GM12878 (cell line): ENCODE results near the gene RIMS1. TPM values are rescaled to one million over a fixed set of nuclear protein-coding genes. Genes with fewer than 3 reads are reported as not detected.

Experiments used
- ATAC-seq: fragments of 200-7000 bp; cut with Tn5 transposase; 3 replicates; pipeline ENCODE4 v1.9.1; 2020; ENCODE audit warnings: mild to moderate bottlenecking, moderate library complexity
- BruUV-seq: library from RNA; stranded (reverse); fragments of 400-500 nt; replicated peaks from 2 replicates; lab custom pipeline; 2021; lab: Mats Ljungman, UMichigan
- CTCF ChIA-PET: fragments of 300-600 bp; sonication (Branson Sonifier 250); formaldehyde crosslinking; extraction: SDS; loops from one replicate; lab custom pipeline; 2021; ENCODE audit warnings: inconsistent platforms; lab: Yijun Ruan, JAX
- POLR2A ChIA-PET: fragments of 350-600 bp; formaldehyde crosslinking; extraction: SDS; loops from one replicate; lab custom pipeline; 2021; ENCODE audit warnings: inconsistent platforms; lab: Charles Lee
- RAD21 ChIA-PET: fragments of 300-600 bp; sonication (Branson Sonifier 250); formaldehyde crosslinking; loops from one replicate; lab custom pipeline; 2023; ENCODE audit warnings: antibody characterized with exemption; ENCODE audit not compliant: unreplicated experiment; lab: Charles Lee
- SMC1A ChIA-PET: fragments of 300-600 bp; sonication (Branson Sonifier 250); formaldehyde crosslinking; loops from one replicate; lab custom pipeline; 2023; ENCODE audit not compliant: unreplicated experiment, uncharacterized antibody; lab: Charles Lee
- DNase-seq: peaks from one replicate; pipeline ENCODE4 v3.0.0-alpha.2; 2011; ENCODE audit warnings: low read depth, low spot score
- FAIRE-seq: peaks from 3 replicates; lab custom pipeline; 2011; peaks lifted over from hg19 to GRCh38; lab: Jason Lieb, UNC
- H2AFZ ChIP-seq: 2 replicates; pipeline ENCODE4 v1.6.0; 2011; ENCODE audit warnings: low read depth, low read length, control low read depth; ENCODE audit not compliant: control insufficient read depth
- H3K27ac ChIP-seq: 2 replicates; pipeline ENCODE4 v1.5.1; 2011; ENCODE audit warnings: control low read depth; ENCODE audit not compliant: control insufficient read depth, insufficient read depth
- H3K27me3 ChIP-seq, 2 experiments: replicated peaks in 1 of 2; 2 replicates each; pipeline versions ENCODE4 v1.6.0 to v1.6.1; 2011; ENCODE audit warnings: low read length in 1 of 2; ENCODE audit not compliant: control insufficient read depth in 2 of 2, insufficient read depth in 2 of 2
- H3K36me3 ChIP-seq, 2 experiments: 2 replicates each; pipeline ENCODE4 v1.5.1; 2011; ENCODE audit warnings: low read length in 1 of 2; ENCODE audit not compliant: control insufficient read depth in 2 of 2, insufficient read depth in 2 of 2
- H3K4me1 ChIP-seq: 2 replicates; pipeline ENCODE4 v1.6.1; 2011; ENCODE audit warnings: mild to moderate bottlenecking, low read length, moderate library complexity, mixed read lengths; ENCODE audit not compliant: control insufficient read depth, insufficient read depth
- H3K4me2 ChIP-seq: 2 replicates; pipeline ENCODE4 v1.6.0; 2011; ENCODE audit warnings: control low read depth; ENCODE audit not compliant: control insufficient read depth, insufficient read depth
- H3K4me3 ChIP-seq: fragments of 200-600 bp; sonication (generic); 2 replicates; pipeline ENCODE4 v1.5.1; 2016
- H3K79me2 ChIP-seq: 2 replicates; pipeline ENCODE4 v1.6.0; 2011; ENCODE audit warnings: low read length; ENCODE audit not compliant: control insufficient read depth, insufficient read depth
- H3K9ac ChIP-seq: 2 replicates; pipeline ENCODE4 v1.8.0; 2011; ENCODE audit warnings: low read length, control low read depth, mixed read lengths; ENCODE audit not compliant: control insufficient read depth, insufficient read depth
- H3K9me3 ChIP-seq: replicated peaks from 3 replicates; pipeline ENCODE4 v1.5.1; 2011; ENCODE audit warnings: mild to moderate bottlenecking, low read length; ENCODE audit not compliant: control insufficient read depth, insufficient read depth
- H4K20me1 ChIP-seq: 2 replicates; pipeline ENCODE4 v1.6.0; 2011; ENCODE audit not compliant: control insufficient read depth, insufficient read depth
- CBX5 ChIP-seq: sonication (generic); IDR thresholded peaks from 2 replicates; pipeline ENCODE4 v1.6.1; 2016; ENCODE audit warnings: low read depth, moderate library complexity, mild to moderate bottlenecking, inconsistent platforms
- HDGF ChIP-seq: fragments of 450-650 bp; IDR thresholded peaks from 2 replicates; pipeline ENCODE4 v1.6.1; 2016; ENCODE audit warnings: antibody characterized with exemption
- LARP7 ChIP-seq: fragments of 450-650 bp; IDR thresholded peaks from 2 replicates; pipeline ENCODE4 v1.6.1; 2017; ENCODE audit warnings: mild to moderate bottlenecking
- MEF2A ChIP-seq: IDR thresholded peaks from 2 replicates; pipeline ENCODE4 v1.6.1; 2011; ENCODE audit warnings: low read depth, mild to moderate bottlenecking, low read length, moderate library complexity; ENCODE audit not compliant: insufficient read depth
- PKNOX1 ChIP-seq: fragments of 450-650 bp; IDR thresholded peaks from 2 replicates; pipeline ENCODE4 v1.6.1; 2016; ENCODE audit warnings: mild to moderate bottlenecking
- SIN3A ChIP-seq: IDR thresholded peaks from 2 replicates; pipeline ENCODE4 v1.6.1; 2012; ENCODE audit warnings: low read depth, low read length, improper control_type of control experiment
- SREBF2 ChIP-seq: IDR thresholded peaks from 2 replicates; pipeline ENCODE4 v1.6.1; 2012; ENCODE audit warnings: mild to moderate bottlenecking, low read length
- WGBS: methylation state at CpG from one replicate; pipeline ENCODE4 v1.1.6; 2016; ENCODE audit warnings: low lambda C conversion rate; ENCODE audit not compliant: insufficient replicate concordance, insufficient coverage; ENCODE audit errors: missing lambda C conversion rate; 5-methylcytosine and 5-hydroxymethylcytosine counted together
- in situ Hi-C: fragments of 300-500 bp; cut with MboI; formaldehyde crosslinking; loops from 9 replicates; pipeline ENCODE4 v1.14.3; 2018; ENCODE audit warnings: mixed read lengths
- intact Hi-C: fragments of 100-400 bp; cut with micrococcal nuclease; formaldehyde crosslinking; loops from one replicate; pipeline ENCODE4 v1.14.2; 2022; ENCODE audit not compliant: unreplicated experiment
- polyA plus RNA-seq, 11 experiments: library from polyadenylated mRNA; depleted of rRNA in 4 of 11; unstranded in 6 of 11; stranded (reverse) in 5 of 11; fragments of >200 nt; fragmentation: Nextera tagmentation in 4 of 11; fragmentation: Illumina TruSeq in 1 of 11; extraction: Ambion mirVana in 4 of 11; extraction: Trizol in 1 of 11; gene quantifications; 1 replicate in 1 of 11; 2 replicates in 10 of 11; pipeline versions ENCODE4 v1.2.1 to v1.2.3, GENCODE V29; 2011 to 2016; ENCODE audit warnings: inconsistent platforms in 2 of 11, missing spikeins in 2 of 11, low read depth in 1 of 11
- total RNA-seq, 4 experiments: library from RNA; depleted of rRNA in 3 of 4; stranded (reverse); fragments of >200 nt in 3 of 4; fragmentation: Illumina TruSeq in 1 of 4; extraction: Trizol in 1 of 4; gene quantifications; 2 replicates each; pipeline versions ENCODE4 v1.2.1 to v1.2.3, GENCODE V29; 2013 to 2021
- TF ChIP-seq, protein P1 (sequence below): IDR thresholded peaks from 2 replicates; pipeline ENCODE4 v1.6.1; 2011; ENCODE audit warnings: mild to moderate bottlenecking, low read depth, low read length, moderate library complexity; ENCODE audit not compliant: insufficient replicate concordance

Gene RIMS1
- total and polyA plus RNA-seq, 10 of the 15 experiments (the other 5 are each of a cell fraction or from before 2014, with no cell fraction given) = 0.05 to 0.76 (median 0.23) TPM

DNA sequence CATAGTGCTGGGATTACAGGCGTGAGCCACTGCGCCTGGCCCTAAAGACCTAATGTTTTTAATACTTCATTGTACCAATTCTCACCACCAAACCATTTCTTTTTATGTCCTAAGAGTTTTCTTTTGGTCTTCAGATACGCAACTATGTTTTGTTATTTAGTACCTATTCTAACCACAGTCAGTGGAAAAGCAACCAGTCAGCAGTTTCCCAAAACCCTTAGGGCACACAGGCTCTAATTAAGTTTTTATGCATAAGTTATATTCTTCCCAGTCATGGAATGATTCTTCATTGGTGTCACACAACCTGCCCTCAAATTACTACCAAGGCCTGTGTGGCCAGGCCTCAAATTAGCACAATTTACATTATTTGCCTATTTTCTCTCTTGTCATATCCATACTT lies 487.8 kb downstream of the RIMS1 start:
- intact Hi-C loops = no loop called here
- TF ChIP-seq LARP7 (no peak), SIN3A (no peak), PKNOX1 (no peak), SREBF2 (no peak), CBX5 (no peak), MEF2A (no peak), HDGF (no peak)
- TF ChIP-seq, protein P1, sequence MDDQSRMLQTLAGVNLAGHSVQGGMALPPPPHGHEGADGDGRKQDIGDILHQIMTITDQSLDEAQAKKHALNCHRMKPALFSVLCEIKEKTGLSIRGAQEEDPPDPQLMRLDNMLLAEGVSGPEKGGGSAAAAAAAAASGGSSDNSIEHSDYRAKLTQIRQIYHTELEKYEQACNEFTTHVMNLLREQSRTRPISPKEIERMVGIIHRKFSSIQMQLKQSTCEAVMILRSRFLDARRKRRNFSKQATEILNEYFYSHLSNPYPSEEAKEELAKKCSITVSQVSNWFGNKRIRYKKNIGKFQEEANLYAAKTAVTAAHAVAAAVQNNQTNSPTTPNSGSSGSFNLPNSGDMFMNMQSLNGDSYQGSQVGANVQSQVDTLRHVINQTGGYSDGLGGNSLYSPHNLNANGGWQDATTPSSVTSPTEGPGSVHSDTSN = no peak
- in situ Hi-C loops = no loop called here
- DNase-seq (no peak), FAIRE-seq (no peak), ATAC-seq (no peak)
- no peaks in the 10 kb centered on the region for H3K79me2 ChIP-seq
- peaks cover 0 to 2% of the 10 kb centered on the region in 2 experiments; a peak in 1 of 4 replicates for H3K27me3 ChIP-seq
- no peak overlapping the region for H2AFZ ChIP-seq
- H4K20me1 ChIP-seq = no peaks in the 10 kb centered on the region
- no peak overlapping the region for H3K4me2 ChIP-seq
- ChIA-PET SMC1A (no interaction called here), RAD21 (no interaction called here), POLR2A (no interaction called here), CTCF (no interaction called here)
- H3K27ac ChIP-seq = no peak overlapping the region
- no peaks in the 10 kb centered on the region for H3K36me3 ChIP-seq
- 87% methylated on average over 3 of the region's 3 CpGs for WGBS
- no TSS peak for BruUV-seq
- H3K9ac ChIP-seq = no peak overlapping the region
- H3K4me3 ChIP-seq = no peak overlapping the region
- no peaks in the 10 kb centered on the region for H3K9me3 ChIP-seq
- no peaks in the 10 kb centered on the region for H3K4me1 ChIP-seq
